ENCODE results near the gene TIRAP.

The TIRAP gene

GRCh38 chr11:126343051-126343450, 60.2 kb downstream of the TIRAP start:
- no peak for DNase-seq (ENCODE audit: low read depth)

Data from stimulated activated CD4-positive, alpha-beta T cell treated with anti-CD3 and anti-CD28 coated beads, Interleukin-2, amount 100 ng/mL, for 4 hours (primary cell).